Measurements from ENCODE around the gene SLC19A1. TPM values are rescaled to one million over a fixed set of nuclear protein-coding genes. Genes with fewer than 3 reads are reported as not detected.

Gene SLC19A1
- total and polyA plus RNA-seq, 4 experiments from 2014 or later, result 7.4 to 9.8 (median 8.2) TPM

DNA sequence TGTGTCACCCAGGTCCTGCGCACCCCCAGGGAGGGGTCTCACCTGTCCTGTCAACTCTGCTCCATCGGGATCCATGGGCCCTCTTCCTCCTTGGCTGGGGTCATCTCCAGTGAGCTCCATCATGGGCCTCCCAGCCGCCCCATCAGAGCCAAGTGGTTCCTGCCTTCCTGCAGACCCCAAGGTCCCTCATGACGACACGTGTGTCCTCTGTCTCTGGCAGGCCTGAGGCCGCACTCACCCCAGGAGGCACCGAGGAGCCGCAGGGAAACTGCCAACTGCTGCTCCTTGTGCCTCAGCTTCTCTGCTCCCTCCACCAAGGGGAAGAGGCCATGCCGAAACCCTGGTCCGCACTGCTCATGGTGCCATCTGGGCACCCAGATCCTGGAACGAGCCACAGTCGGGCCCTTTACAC lies 90.5 kb downstream of the SLC19A1 start:
- Histone ChIP-seq H3K4me1 (ENCODE audit: insufficient read depth, low read length) (no peaks in the 10 kb centered on the region), H3K27me3 (ENCODE audit: insufficient read depth, low read length) (no peaks in the 10 kb centered on the region), H3K9me3 (ENCODE audit: control insufficient read depth in 1 of 2, low read length in 2 of 2) (no peaks in the 10 kb centered on the region), H3K27ac (ENCODE audit: low read depth, low read length) (no peak overlapping the region), H3K4me3 (ENCODE audit: low read length in 2 of 2) (no peak overlapping the region), H3K36me3 (ENCODE audit: insufficient read depth, low read length) (no peaks in the 10 kb centered on the region)
- intact Hi-C loops (cut with micrococcal nuclease), result no loop called here
- Mint-ChIP-seq H3K27me3 (peaks cover 2 to 7% of the 10 kb centered on the region in 2 donors), H3K4me1 (peaks cover 0 to 6% (median 1%) of the 10 kb centered on the region in 4 donors), H3K4me3 (no peak overlapping the region), H3K9me3 (peaks cover 0 to 2% (median 0%) of the 10 kb centered on the region in 8 donors), H3K27ac (peak overlapping the region in 1 of 7 donors; percentile 22), H3K36me3 (no peaks in the 10 kb centered on the region)
- peak in 1 of 5 donors; percentile 31 for DNase-seq
- CTCF ChIA-PET (ENCODE audit: partially characterized antibody), result no interaction called here
- POLR2A ChIA-PET (ENCODE audit: partially characterized antibody), result no interaction called here

DNA sequence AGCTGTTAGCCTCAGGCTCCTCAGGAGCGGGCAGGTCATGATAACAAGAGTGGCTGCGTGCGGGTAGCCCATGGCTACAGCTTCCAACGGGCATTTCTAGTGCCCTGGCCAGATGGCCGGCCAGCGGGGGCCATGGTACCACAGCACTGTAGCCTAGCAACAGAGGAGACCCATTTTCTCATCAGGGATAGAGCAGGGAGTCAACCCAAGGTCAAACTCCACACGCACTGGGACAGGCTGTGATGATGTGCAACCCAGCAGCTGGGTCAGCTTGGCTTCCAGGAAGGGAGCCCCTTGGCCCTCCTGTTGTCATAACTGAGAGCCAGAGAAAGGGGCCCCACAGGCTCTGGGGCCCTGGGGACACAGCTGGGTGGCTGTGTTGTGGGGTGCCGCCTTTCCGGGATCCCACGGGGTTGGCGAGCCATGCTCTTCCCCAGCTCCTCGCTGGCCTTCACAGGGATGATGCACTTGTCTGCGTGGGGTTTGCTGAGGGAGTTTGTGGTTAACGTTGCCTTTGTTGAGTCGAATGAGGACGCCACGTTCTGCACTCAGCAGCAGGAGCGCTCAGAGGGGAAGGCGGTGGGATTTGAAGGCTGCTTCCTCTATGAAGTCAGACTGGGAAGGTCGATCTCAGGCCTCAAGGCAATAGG lies 91.0 kb downstream of the SLC19A1 start:
- peak overlapping the region in 1 of 7 donors; percentile 31 for H3K27ac Mint-ChIP-seq

DNA sequence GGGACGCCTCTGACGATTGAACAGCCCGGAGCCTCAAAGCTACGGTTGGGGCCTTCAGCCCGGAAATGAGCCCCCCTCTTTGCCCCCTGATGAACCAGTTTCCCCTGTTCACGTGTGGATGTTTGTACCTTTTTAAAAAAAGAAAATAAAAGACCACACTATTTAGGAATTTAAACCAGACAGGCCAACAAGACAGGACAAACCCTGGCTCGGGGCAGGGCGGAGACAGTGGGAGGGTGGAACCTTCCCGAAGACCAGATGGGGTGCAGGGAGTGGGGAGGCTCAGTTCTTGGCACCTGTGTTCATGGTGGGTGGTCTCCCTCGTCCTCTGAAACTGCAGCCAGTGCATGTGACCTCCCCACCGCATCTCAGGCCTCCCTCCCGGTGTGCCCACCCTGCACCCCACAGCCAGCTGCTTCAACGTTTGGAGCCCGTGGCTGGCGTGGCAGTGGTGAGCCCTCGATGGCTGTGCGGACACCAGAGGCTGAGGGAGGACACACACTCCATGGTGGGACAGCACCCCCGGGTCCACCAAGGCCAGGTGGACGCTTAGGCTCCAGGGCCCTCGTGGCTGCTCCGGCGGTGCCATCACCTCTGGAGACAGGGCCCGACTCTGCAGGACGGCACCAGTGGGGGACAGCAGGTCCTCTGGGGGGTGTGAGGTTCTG lies 91.7 kb downstream of the SLC19A1 start:
- no peaks in the 10 kb centered on the region for H3K36me3 Mint-ChIP-seq
- no peak overlapping the region for H3K4me3 Mint-ChIP-seq
- H3K27me3 Mint-ChIP-seq, result peaks cover 2 to 9% of the 10 kb centered on the region in 2 donors
- no peaks in the 10 kb centered on the region for H3K27me3 ChIP-seq (ENCODE audit: insufficient read depth, low read length)
- no peaks in the 10 kb centered on the region for H3K4me1 ChIP-seq (ENCODE audit: insufficient read depth, low read length)
- H3K4me1 Mint-ChIP-seq, result peaks cover 0 to 6% (median 1%) of the 10 kb centered on the region in 4 donors
- H3K9me3 Mint-ChIP-seq, result peaks cover 0 to 8% (median 2%) of the 10 kb centered on the region in 8 donors
- no peaks in the 10 kb centered on the region for H3K36me3 ChIP-seq (ENCODE audit: insufficient read depth, low read length)
- DNase-seq, result no peak
- no peak overlapping the region for H3K27ac Mint-ChIP-seq
- POLR2A ChIA-PET (ENCODE audit: partially characterized antibody), result no interaction called here
- no peak overlapping the region for H3K4me3 ChIP-seq (ENCODE audit: low read length in 2 of 2)
- no peak overlapping the region for H3K27ac ChIP-seq (ENCODE audit: low read depth, low read length)
- no peaks in the 10 kb centered on the region for H3K9me3 ChIP-seq (ENCODE audit: control insufficient read depth in 1 of 2, low read length in 2 of 2)
- CTCF ChIA-PET (ENCODE audit: partially characterized antibody), result no interaction called here
- intact Hi-C loops (cut with micrococcal nuclease), result no loop called here

More for the DNA sequence above, 91.0 kb downstream of the SLC19A1 start:
- DNase-seq, result peak in 1 of 5 donors; percentile 11
- no peaks in the 10 kb centered on the region for H3K36me3 Mint-ChIP-seq
- Histone ChIP-seq H3K4me3 (ENCODE audit: low read length in 2 of 2) (no peak overlapping the region), H3K27ac (ENCODE audit: low read depth, low read length) (no peak overlapping the region), H3K36me3 (ENCODE audit: insufficient read depth, low read length) (no peaks in the 10 kb centered on the region), H3K4me1 (ENCODE audit: insufficient read depth, low read length) (no peaks in the 10 kb centered on the region), H3K9me3 (ENCODE audit: control insufficient read depth in 1 of 2, low read length in 2 of 2) (no peaks in the 10 kb centered on the region), H3K27me3 (ENCODE audit: insufficient read depth, low read length) (no peaks in the 10 kb centered on the region)
- POLR2A ChIA-PET (ENCODE audit: partially characterized antibody), result no interaction called here
- CTCF ChIA-PET (ENCODE audit: partially characterized antibody), result no interaction called here
- peaks cover 0 to 6% (median 2%) of the 10 kb centered on the region in 8 donors for H3K9me3 Mint-ChIP-seq
- peaks cover 0 to 6% (median 1%) of the 10 kb centered on the region in 4 donors for H3K4me1 Mint-ChIP-seq
- no peak overlapping the region for H3K4me3 Mint-ChIP-seq
- peaks cover 2 to 7% of the 10 kb centered on the region in 2 donors for H3K27me3 Mint-ChIP-seq
- intact Hi-C loops (cut with micrococcal nuclease), result no loop called here

DNA sequence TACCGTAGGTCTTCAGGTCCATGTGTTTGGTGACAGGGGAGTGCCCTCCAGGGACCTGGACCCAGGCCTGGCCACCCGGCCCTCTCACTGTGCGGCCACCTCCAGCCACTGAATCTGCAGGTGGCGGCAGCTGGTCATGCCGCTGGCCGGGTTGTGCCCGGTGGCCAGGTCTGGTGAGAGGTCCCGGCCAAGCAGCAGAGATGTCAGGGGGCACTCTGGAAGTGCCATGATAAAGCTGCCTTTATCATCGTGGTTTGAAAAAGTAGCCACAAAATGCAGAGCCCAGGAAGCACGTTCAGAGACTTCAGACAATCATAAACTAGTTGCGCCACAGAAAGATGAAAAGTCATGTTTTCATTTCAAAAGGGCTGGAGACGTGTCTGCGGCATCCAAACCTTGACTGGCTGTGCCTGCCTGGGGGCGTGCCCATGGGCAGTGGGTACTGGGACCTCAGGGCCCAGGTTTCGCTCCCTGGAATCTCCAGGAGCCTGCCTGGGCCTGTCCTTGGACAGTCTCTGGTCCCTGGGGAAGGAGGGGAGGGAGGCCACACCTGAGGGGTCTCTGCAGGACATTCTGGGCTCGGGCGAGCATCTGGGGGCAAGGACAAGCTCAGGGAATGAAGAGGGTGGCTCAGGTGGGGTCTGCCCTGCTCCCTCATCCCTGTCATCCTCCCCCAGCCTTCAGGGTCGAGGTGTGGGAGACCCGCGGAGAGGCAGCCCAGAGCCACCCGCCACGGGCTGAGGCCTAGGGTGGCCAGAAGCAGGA lies 92.4 kb downstream of the SLC19A1 start:
- Mint-ChIP-seq H3K27ac (no peak overlapping the region), H3K27me3 (peaks cover 6 to 9% of the 10 kb centered on the region in 2 donors), H3K9me3 (peaks cover 0 to 8% (median 2%) of the 10 kb centered on the region in 8 donors), H3K4me1 (peaks cover 0 to 6% (median 1%) of the 10 kb centered on the region in 4 donors), H3K4me3 (no peak overlapping the region), H3K36me3 (no peaks in the 10 kb centered on the region)
- Histone ChIP-seq H3K36me3 (ENCODE audit: insufficient read depth, low read length) (no peaks in the 10 kb centered on the region), H3K27ac (ENCODE audit: low read depth, low read length) (no peak overlapping the region), H3K9me3 (ENCODE audit: control insufficient read depth in 1 of 2, low read length in 2 of 2) (no peaks in the 10 kb centered on the region), H3K4me1 (ENCODE audit: insufficient read depth, low read length) (no peaks in the 10 kb centered on the region), H3K4me3 (ENCODE audit: low read length in 2 of 2) (no peak overlapping the region), H3K27me3 (ENCODE audit: insufficient read depth, low read length) (no peaks in the 10 kb centered on the region)
- intact Hi-C loops (cut with micrococcal nuclease), result no loop called here
- peak in 1 of 5 donors; percentile 21 for DNase-seq
- ChIA-PET CTCF (ENCODE audit: partially characterized antibody) (no interaction called here), POLR2A (ENCODE audit: partially characterized antibody) (no interaction called here)

DNA sequence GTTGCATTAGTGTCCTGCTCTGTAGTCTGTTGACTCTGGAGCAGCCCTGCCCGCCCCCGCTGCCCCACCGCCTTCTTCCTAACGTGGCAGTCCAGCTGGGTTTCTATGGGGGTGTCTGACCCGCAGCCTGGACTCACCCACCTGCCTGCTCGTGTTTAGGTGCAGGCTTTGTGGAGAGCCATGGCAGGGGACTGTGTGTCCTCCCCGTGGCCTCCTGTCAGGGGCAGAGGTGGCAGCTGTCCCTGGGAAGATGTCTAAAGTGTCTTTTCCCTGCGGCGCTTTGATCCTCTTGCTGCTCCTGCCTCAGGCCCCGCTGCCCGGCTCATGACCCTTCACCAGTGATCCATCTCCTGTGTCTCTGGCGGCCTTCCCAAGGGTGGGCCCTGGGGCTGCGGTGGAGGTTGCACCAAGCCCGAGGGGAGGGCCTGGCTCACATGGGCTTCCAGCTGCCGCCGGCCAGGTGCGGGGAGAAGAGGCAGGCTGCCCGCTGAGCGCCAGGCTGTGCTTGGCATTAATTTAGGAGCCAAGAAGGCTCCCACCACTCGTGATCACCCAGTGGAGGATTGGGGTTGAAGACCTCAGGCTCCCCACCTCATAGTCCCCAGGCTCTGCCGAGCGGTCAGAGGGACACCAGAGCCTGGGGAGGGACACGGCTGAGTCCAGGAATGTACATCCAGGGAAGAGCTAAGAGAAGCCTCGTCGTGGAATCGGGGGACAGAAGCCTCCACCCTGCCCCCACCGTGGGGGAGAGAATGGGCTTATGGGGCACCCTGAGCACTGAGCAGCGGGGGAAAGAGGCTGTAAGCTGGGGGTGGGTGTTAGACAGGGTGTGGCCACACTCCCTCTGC lies 93.2 kb downstream of the SLC19A1 start:
- H3K4me3 Mint-ChIP-seq, result no peak overlapping the region
- peaks cover 0 to 6% (median 1%) of the 10 kb centered on the region in 4 donors for H3K4me1 Mint-ChIP-seq
- H3K27me3 Mint-ChIP-seq, result peaks cover 6 to 11% of the 10 kb centered on the region in 2 donors
- ChIA-PET CTCF (ENCODE audit: partially characterized antibody) (no interaction called here), POLR2A (ENCODE audit: partially characterized antibody) (no interaction called here)
- H3K9me3 Mint-ChIP-seq, result peaks cover 0 to 8% (median 2%) of the 10 kb centered on the region in 8 donors
- Histone ChIP-seq H3K4me3 (ENCODE audit: low read length in 2 of 2) (no peak overlapping the region), H3K9me3 (ENCODE audit: control insufficient read depth in 1 of 2, low read length in 2 of 2) (no peaks in the 10 kb centered on the region), H3K27ac (ENCODE audit: low read depth, low read length) (no peak overlapping the region), H3K27me3 (ENCODE audit: insufficient read depth, low read length) (no peaks in the 10 kb centered on the region), H3K36me3 (ENCODE audit: insufficient read depth, low read length) (no peaks in the 10 kb centered on the region), H3K4me1 (ENCODE audit: insufficient read depth, low read length) (no peaks in the 10 kb centered on the region)
- intact Hi-C loops (cut with micrococcal nuclease), result no loop called here
- peak overlapping the region in 1 of 7 donors; percentile 36 for H3K27ac Mint-ChIP-seq
- peak in 1 of 5 donors; percentile 9 for DNase-seq
- no peaks in the 10 kb centered on the region for H3K36me3 Mint-ChIP-seq

DNA sequence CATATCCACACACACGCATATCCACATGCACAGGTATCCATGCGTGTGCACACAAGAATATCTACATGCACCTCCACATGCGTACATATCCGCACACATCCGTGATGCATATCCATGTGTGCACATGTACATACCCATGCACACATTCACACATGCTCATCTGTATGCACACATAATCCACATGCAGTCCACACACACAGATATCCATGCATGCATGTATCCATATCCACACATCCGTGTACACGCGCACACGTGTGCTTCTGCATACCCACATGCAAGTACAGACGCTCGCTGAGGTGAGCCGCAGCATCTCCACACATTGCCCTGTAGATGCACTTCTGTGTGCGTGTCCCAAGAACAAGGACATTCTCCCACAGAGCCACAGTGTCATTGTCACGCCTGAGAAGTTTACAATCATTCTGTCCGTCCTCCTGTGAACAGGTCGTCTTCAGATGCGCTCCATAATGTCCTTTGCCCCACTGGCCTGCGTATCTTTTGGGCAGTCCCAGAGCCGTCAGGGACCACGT lies 93.9 kb downstream of the SLC19A1 start:
- Histone ChIP-seq H3K4me3 (ENCODE audit: low read length in 2 of 2) (no peak overlapping the region), H3K4me1 (ENCODE audit: insufficient read depth, low read length) (no peaks in the 10 kb centered on the region), H3K27ac (ENCODE audit: low read depth, low read length) (no peak overlapping the region), H3K27me3 (ENCODE audit: insufficient read depth, low read length) (no peaks in the 10 kb centered on the region), H3K36me3 (ENCODE audit: insufficient read depth, low read length) (no peaks in the 10 kb centered on the region), H3K9me3 (ENCODE audit: control insufficient read depth in 1 of 2, low read length in 2 of 2) (no peaks in the 10 kb centered on the region)
- Mint-ChIP-seq H3K4me3 (no peak overlapping the region), H3K27me3 (peaks cover 6 to 11% of the 10 kb centered on the region in 2 donors), H3K4me1 (peaks cover 0 to 5% (median 1%) of the 10 kb centered on the region in 4 donors), H3K9me3 (peaks cover 0 to 8% (median 2%) of the 10 kb centered on the region in 8 donors), H3K27ac (no peak overlapping the region), H3K36me3 (no peaks in the 10 kb centered on the region)
- intact Hi-C loops (cut with micrococcal nuclease), result no loop called here
- ChIA-PET POLR2A (ENCODE audit: partially characterized antibody) (no interaction called here), CTCF (ENCODE audit: partially characterized antibody) (no interaction called here)
- peak in 1 of 5 donors; percentile 12 for DNase-seq
